ENCODE data around the gene ZNF570.

GRCh38 chr19:37466277-37466797 lies 2.8 kb upstream of the ZNF570 start:
- no peak for TF ChIP-seq CTCF (IDR thresholded peaks at IDR 0.05; ENCODE audit: borderline replicate concordance, extremely low read depth, low read length, poor library complexity, severe bottlenecking)
- TF ChIP-seq EZH2 (IDR thresholded peaks at IDR 0.05; ENCODE audit: borderline replicate concordance, low read depth, low read length, severe bottlenecking) = no peak
